ENCODE measurements around the gene ABCA13.

GRCh38 chr7:48595756-48596155 lies 424.5 kb downstream of the ABCA13 start:
- no peak for TF ChIP-seq CTCF (IDR thresholded peaks at IDR 0.05)
- no peak for TF ChIP-seq EZH2 (IDR thresholded peaks at IDR 0.05)
- no peak for TF ChIP-seq EZH2phosphoT487 (IDR thresholded peaks at IDR 0.05)

All from neural progenitor cell (in vitro differentiated cells).